HUES6 (cell line): ENCODE results near the gene TMEM263.

Experiments
- H3K27ac ChIP-seq: 2 replicates; pipeline ENCODE4 v1.7.0; 2013; ENCODE audit warnings: low read depth, mild to moderate bottlenecking, low read length, inconsistent platforms
- H3K27me3 ChIP-seq: 2 replicates; pipeline ENCODE4 v1.6.1; 2013; ENCODE audit warnings: low read length; ENCODE audit not compliant: control insufficient read depth, insufficient read depth
- H3K36me3 ChIP-seq: 2 replicates; pipeline ENCODE4 v1.6.1; 2013; ENCODE audit warnings: low read length; ENCODE audit not compliant: control insufficient read depth, insufficient read depth
- H3K4me1 ChIP-seq: 2 replicates; pipeline ENCODE4 v1.6.1; 2013; ENCODE audit warnings: low read length; ENCODE audit not compliant: control insufficient read depth, insufficient read depth
- H3K4me3 ChIP-seq: 2 replicates; pipeline ENCODE4 v1.5.1; 2013; ENCODE audit warnings: low read depth, low read length
- H3K9ac ChIP-seq: one replicate; pipeline ENCODE4 v1.6.1; 2013; ENCODE audit warnings: mild to moderate bottlenecking, low read length
- H3K9me3 ChIP-seq: 2 replicates; pipeline ENCODE4 v1.6.1; 2013; ENCODE audit warnings: low read depth, low read length; ENCODE audit not compliant: control insufficient read depth, insufficient read depth

Gene TMEM263

DNA sequence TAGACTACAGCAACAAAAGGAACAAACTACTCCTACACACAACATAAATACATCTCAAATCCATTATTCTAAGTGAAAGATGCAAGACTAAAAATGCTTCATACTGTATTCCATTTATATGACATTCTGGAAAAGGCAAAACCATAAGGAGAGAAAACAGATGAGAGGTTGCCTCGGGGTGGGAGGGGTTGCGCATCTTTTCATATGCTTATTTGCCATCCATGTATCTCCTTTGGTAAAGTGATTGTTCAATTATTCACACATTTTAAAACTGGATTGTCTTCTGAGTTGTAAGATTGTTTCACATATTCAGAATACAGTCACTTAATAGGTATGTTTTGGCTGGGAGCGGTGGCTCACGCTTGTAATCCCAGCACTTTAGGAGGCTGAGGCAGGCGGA is 5.1 kb upstream of the TMEM263 start:
- Histone ChIP-seq H3K27ac (no peak overlapping the region), H3K4me3 (no peak overlapping the region), H3K4me1 (no peaks in the 10 kb centered on the region), H3K36me3 (no peaks in the 10 kb centered on the region), H3K27me3 (peaks cover 12% of the 10 kb centered on the region; the same call in 1 of the 2 replicates), H3K9ac (no peak overlapping the region), H3K9me3 (peaks cover 35% of the 10 kb centered on the region)

DNA sequence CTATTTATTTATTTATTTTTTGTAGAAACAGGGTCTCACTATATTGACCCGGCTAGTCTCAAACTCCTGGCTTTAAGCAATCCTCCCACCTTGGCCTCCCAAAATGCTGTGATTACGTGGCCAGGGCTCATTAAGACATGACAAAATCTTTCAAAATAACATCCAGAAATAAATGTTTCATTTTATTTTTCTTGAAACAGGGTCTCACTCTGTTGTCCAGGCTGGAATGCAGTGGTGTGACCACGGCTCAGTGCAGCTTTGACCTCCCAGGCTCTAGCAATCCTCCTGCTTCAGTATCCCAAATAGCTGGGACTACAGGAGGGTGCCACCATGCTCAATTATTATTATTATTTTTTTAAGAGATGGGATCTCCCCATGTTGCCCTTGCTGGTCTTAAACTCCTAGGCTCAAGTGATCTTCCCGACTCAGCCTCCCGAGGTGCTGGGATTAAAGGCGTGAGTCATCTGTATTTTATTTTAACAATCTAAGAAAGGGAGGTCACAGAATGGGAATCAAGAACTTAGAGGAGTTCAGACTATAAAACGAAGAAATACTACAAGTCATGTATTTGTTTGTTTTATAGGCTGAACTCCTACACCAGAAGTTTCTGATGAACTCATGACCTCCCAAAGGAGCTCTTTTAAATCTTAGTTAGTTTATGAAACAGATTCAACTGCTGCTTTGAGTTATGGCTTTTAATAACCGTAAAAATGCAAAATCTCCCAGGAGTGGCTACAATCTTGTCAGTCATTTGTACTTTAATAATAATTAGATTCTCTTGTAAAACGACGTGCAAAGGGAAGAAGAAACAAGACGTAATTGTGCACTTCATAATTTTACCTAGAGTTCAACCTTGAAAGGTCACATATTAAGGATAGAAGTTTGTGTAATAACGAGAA is 2.1 kb upstream of the TMEM263 start:
- Histone ChIP-seq H3K4me3 (no peak overlapping the region), H3K9ac (no peak overlapping the region), H3K27ac (no peak overlapping the region), H3K4me1 (peaks cover 4% of the 10 kb centered on the region; the same call in 1 of the 2 replicates), H3K27me3 (peaks cover 12% of the 10 kb centered on the region; the same call in 1 of the 2 replicates), H3K36me3 (no peaks in the 10 kb centered on the region), H3K9me3 (peaks cover 13% of the 10 kb centered on the region)

DNA sequence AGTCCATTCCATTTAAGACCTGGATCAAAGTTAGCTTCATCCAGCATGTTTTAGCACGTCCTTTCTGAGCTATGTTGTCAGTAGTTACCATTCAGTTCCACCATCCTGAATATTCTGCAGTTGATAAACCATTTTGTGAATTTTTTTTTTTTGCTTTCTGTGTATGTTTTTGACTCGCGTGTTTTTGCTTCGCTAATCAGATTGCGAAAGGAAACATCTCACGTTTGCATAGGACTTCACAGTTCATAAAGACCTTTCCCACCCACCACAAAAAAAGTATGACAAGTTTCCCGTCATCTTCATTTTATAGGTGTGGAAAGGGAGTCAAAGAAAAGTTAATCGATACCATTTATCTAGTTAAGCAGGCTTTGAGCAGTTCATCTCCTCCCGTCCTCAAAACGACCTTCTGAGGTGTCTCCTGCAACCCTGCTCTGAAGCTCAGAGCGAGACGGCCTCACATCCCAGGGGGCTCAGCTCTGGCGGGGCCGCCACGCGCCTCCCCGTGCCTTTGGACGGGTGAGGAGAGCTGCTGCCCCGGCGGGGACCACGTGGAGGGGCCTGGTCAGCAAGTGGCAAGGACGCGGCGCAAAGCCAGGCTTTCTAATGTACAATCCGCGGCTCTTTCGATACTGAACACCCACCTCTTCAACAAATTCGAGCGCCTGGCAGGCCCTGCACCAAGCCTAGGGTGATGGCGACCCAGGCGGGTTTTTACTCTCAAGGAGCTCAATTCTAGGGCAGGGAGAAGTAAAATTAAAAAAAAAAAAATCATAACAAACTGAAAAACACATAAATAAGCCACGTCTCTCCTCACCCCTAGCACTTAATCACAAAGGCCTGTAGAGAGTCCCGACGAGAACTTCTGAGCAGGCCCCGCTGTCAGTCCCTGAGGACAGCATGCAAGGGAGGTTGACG is 988 bp upstream of the TMEM263 start:
- peak overlapping the region; percentile 79 for H3K4me3 ChIP-seq
- peaks cover 3% of the 10 kb centered on the region; the same call in 1 of the 2 replicates for H3K9me3 ChIP-seq
- no peaks in the 10 kb centered on the region for H3K36me3 ChIP-seq
- H3K27ac ChIP-seq, result no peak overlapping the region
- no peak overlapping the region for H3K9ac ChIP-seq
- peaks cover 12% of the 10 kb centered on the region; the same call in 1 of the 2 replicates for H3K27me3 ChIP-seq
- H3K4me1 ChIP-seq, result peaks cover 4% of the 10 kb centered on the region; the same call in 1 of the 2 replicates

DNA sequence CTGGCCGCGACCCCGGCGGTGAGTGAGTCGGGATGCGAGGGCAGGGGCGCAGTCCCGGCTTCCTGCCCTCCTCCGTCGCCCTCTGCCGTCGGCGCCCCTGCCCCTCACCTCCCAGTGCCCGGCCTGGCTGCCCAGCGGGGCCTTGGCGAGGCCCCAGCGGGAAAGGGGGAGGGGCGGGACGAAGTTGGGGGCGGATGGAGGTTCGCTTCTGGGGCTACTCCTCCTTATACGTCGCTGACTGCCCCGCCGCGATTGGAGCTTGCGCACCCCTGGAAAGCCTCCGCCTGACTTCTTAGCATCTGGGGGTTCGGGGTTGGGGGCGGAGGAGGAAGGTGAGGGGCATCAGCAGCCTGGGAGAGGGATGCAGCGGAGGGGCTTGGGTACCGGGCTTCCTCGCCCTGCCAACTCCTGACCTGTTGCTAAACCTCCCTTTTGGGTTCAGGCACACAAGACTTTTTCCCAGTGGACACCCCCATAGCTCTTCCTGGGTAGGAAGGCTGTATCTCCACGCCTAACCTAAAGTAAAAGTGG is 406 bp downstream of the TMEM263 start:
- H3K9ac ChIP-seq, result peak overlapping the region; percentile 92
- H3K36me3 ChIP-seq, result no peaks in the 10 kb centered on the region
- H3K27ac ChIP-seq, result peak overlapping the region; percentile 84; the same call in 1 of the 2 replicates
- H3K9me3 ChIP-seq, result peaks cover 3% of the 10 kb centered on the region; the same call in 1 of the 2 replicates
- peaks cover 4% of the 10 kb centered on the region; the same call in 1 of the 2 replicates for H3K4me1 ChIP-seq
- peaks cover 12% of the 10 kb centered on the region; the same call in 1 of the 2 replicates for H3K27me3 ChIP-seq
- peak overlapping the region; percentile 79 for H3K4me3 ChIP-seq

DNA sequence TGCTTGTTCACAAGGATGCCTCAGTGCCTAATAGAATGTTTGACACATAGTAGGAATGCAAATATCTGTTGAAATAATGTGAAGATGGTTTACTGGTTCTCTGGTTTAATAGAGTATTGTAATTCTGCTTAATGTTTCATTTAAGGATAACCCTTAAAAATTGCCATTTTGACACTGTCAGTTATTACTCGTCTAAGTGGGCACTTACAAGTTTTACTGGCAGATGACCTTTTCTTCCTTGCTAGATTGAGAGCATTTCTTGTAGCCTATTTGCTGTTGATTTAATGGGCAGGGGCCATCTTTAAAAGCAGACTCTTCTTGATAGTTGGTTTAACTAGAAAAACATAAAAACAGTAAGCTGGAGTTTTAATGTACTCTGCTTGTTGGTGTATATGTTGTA is 1.9 kb downstream of the TMEM263 start:
- peak overlapping the region; percentile 79 for H3K4me3 ChIP-seq
- H3K4me1 ChIP-seq, result peaks cover 4% of the 10 kb centered on the region; the same call in 1 of the 2 replicates
- no peak overlapping the region for H3K9ac ChIP-seq
- H3K36me3 ChIP-seq, result no peaks in the 10 kb centered on the region
- no peak overlapping the region for H3K27ac ChIP-seq
- H3K9me3 ChIP-seq, result peaks cover 3% of the 10 kb centered on the region; the same call in 1 of the 2 replicates
- H3K27me3 ChIP-seq, result peaks cover 11% of the 10 kb centered on the region; the same call in 1 of the 2 replicates

DNA sequence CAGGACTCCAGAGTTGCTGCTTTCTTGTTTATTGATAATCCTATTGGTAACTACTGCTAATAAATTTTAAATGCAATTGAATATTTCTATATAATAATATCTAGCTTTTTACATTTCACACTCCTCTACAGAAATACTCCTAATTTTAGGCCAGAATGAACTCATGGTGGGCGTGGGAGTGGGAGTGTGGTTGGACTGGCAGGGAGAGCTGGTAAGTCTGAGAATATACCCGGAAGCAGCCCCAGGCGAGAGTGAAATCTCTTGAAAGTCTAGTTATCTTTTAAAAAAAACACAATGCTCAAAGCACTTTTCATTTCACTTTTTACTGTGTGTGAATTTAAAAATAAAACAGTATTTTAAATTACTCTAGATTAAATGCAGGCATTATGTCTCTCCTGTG is 4.7 kb downstream of the TMEM263 start:
- H3K36me3 ChIP-seq, result peaks cover 10% of the 10 kb centered on the region
- no peak overlapping the region for H3K27ac ChIP-seq
- H3K9ac ChIP-seq, result no peak overlapping the region
- no peak overlapping the region for H3K4me3 ChIP-seq
- H3K4me1 ChIP-seq, result peaks cover 4% of the 10 kb centered on the region; the same call in 1 of the 2 replicates
- H3K9me3 ChIP-seq, result no peaks in the 10 kb centered on the region
- no peaks in the 10 kb centered on the region for H3K27me3 ChIP-seq

DNA sequence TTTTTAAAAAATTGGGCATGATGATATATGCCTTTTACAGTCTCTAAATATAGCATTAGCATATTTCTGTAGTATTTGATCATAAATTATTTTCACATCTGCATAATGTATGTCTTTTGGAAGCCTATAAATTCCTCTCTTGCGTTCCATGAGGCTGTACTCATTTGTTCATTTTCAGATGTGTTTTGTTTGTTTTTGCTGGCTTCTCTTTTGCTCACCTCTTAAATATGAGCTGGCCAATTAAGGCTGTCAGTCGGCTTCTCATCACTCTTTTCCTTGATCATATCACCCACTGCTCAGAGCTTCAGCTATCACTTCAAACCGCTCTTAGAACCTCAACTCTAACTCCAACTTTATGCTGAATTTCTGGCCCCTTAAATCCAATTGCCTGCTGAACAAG is 6.6 kb downstream of the TMEM263 start:
- H3K27ac ChIP-seq, result no peak overlapping the region
- peaks cover 4% of the 10 kb centered on the region; the same call in 1 of the 2 replicates for H3K4me1 ChIP-seq
- no peaks in the 10 kb centered on the region for H3K27me3 ChIP-seq
- no peak overlapping the region for H3K4me3 ChIP-seq
- no peak overlapping the region for H3K9ac ChIP-seq
- H3K9me3 ChIP-seq, result no peaks in the 10 kb centered on the region
- peaks cover 14% of the 10 kb centered on the region for H3K36me3 ChIP-seq

DNA sequence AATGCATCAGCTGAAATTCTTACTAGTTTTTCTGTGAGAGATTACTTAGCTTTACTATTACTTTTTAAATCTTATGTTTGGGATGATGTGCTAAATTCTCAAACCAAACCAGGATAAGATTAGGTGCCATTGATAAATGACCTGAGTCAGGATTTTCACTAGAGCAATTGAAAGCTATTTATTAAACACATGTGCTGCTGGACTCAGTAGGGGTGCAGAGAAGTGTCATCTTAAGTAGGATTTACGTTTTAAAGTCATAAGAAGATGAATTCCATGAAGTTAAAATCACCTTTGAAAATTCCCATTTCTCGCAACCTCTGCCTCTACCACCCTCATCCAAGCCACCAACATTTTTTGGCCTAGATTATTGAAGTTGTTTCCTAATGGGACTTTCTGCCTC is 8.8 kb downstream of the TMEM263 start:
- Histone ChIP-seq H3K9me3 (no peaks in the 10 kb centered on the region), H3K36me3 (peaks cover 29% of the 10 kb centered on the region)

DNA sequence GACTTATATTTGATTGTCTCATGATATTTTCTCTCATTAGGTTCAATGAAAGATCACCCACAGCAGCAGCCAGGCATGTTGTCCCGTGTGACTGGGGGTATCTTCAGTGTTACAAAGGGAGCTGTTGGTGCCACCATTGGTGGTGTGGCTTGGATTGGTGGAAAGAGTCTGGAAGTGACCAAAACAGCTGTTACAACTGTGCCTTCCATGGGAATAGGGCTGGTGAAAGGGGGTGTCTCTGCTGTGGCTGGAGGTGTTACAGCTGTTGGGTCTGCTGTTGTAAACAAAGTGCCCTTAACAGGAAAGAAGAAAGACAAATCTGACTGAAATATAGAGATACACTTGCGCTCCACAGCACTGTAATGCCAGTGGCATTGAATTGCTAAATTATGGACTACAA is 15.4 kb downstream of the TMEM263 start:
- Histone ChIP-seq H3K9ac (no peak overlapping the region), H3K27ac (no peak overlapping the region), H3K4me3 (no peak overlapping the region), H3K36me3 (peaks cover 33% of the 10 kb centered on the region), H3K4me1 (no peaks in the 10 kb centered on the region), H3K9me3 (no peaks in the 10 kb centered on the region), H3K27me3 (no peaks in the 10 kb centered on the region)

More for the DNA sequence above, 8.8 kb downstream of the TMEM263 start:
- no peaks in the 10 kb centered on the region for H3K27me3 ChIP-seq
- no peaks in the 10 kb centered on the region for H3K4me1 ChIP-seq
- H3K4me3 ChIP-seq, result no peak overlapping the region
- no peak overlapping the region for H3K27ac ChIP-seq
- H3K9ac ChIP-seq, result no peak overlapping the region

DNA sequence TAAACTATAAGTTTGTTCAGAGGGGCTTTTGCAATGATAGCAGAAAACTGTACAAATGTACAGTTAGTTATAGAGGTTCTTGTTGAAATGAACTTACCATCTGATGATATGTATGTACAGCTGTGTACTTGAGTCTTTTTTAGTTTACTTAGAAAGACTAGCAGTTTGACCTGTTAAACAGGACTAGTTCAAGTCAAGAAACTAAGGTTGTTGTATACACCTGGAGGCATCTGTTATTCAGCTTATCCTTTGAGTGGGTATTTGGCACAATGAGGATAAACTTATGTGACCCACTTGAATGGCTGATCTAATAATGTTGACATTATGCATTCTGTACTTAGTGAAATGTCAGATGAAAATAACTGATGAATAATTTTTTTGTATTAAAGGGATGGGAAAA is 17.8 kb downstream of the TMEM263 start:
- H3K27me3 ChIP-seq, result no peaks in the 10 kb centered on the region
- H3K27ac ChIP-seq, result no peak overlapping the region
- peaks cover 22% of the 10 kb centered on the region for H3K36me3 ChIP-seq
- no peak overlapping the region for H3K9ac ChIP-seq
- H3K4me1 ChIP-seq, result no peaks in the 10 kb centered on the region
- H3K4me3 ChIP-seq, result no peak overlapping the region
- H3K9me3 ChIP-seq, result no peaks in the 10 kb centered on the region
